GM19023 (cell line): ENCODE results near the gene SLC34A3.

ENCODE experiments used
- ATAC-seq: cut with Tn5 transposase; IDR thresholded peaks from one replicate; pipeline ENCODE4 v1.9.1; 2021; ENCODE audit warnings: mild to moderate bottlenecking, moderate library complexity; ENCODE audit not compliant: unreplicated experiment

SLC34A3 gene

DNA sequence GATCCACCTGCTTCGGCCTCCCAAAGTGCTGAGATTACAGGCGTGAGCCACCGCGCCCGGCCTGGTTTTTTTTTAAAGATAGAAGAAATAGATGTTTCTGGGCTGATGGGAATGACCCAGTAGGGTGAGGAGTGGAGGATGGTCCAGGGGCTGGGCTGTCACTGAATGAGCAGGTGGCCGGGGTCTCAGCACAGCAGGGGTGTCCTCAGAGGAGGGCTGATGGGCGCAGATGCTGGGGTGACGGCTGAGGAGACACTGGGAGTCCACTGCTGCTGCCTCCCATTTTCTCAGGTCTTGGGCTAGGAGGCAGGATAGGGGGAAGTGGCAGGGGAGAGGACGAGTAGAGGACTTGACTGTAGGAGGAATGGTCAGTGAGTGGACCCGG, 44.5 kb downstream of the SLC34A3 start:
- no peak for ATAC-seq

- ATAC-seq, result no peak
Measured at GRCh38 chr9:137275588-137276472, 45.1 kb downstream of the SLC34A3 start.

- no peak for ATAC-seq
Measured at GRCh38 chr9:137276473-137277328, 46.0 kb downstream of the SLC34A3 start.

- peak; percentile 66 for ATAC-seq
Measured at GRCh38 chr9:137277329-137278041, 46.8 kb downstream of the SLC34A3 start, which contains the start of gene TOR4A. TOR4A (plus strand) TSS chr9:137277726; CDS start chr9:137278690, 964 bp downstream.

- ATAC-seq, result no peak
Measured at GRCh38 chr9:137278061-137278701, 47.5 kb downstream of the SLC34A3 start.

DNA sequence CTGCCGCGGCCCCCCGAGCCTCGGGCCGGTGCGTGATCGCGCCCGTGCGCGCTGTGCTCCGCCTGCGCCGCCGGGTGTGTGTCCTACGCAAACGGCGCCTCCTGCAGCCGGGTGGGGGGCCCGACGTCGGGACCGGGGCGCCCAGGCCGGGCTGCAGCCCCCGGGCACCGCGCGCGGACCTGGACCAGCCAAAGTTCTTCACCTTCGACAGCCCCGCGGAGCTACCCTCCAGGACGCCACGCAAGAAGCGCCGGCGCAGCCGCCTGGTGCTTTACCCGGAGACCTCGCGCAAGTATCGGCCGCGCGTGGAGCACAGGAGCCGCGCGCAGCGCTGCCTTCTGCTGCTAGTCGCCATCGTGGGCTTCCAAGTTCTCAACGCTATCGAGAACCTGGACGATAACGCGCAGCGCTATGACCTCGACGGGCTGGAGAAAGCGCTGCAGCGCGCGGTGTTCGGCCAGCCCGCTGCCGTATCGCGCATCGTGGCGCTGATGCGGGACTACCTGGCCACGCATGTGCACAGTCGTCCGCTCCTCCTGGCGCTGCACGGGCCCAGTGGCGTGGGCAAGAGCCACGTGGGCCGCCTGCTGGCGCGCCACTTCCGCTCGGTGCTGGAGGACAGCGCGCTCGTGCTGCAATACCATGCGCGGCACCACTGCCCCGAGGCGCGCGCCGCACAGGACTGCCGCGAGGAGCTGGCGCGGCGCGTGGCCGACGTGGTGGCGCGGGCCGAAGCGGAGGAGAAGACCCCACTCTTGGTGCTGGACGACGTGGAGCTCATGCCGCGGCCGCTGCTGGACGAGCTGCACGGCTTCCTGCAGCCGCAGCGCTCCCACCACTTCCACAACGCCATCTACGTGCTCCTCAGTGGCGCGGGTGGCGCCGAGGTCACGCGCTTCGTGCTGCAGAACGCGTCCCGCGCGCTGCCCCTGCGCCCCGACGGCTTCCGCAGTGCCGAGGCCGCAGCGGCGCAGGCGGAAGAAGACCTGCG, 48.3 kb downstream of the SLC34A3 start:
- ATAC-seq, result no peak

- ATAC-seq, result no peak
Measured at GRCh38 chr9:137279741-137280473, 49.2 kb downstream of the SLC34A3 start.

GRCh38 chr9:137280474-137281344, 50.0 kb downstream of the SLC34A3 start:
- no peak for ATAC-seq

GRCh38 chr9:137281345-137282116, 50.8 kb downstream of the SLC34A3 start:
- no peak for ATAC-seq
